NCI-H748 (cell line): ENCODE results near the gene FHOD3.
A peak's percentile ranks its signal among the peaks of the same experiment; 100 is the strongest.
"Not testable (repeated sequence)": the region's sequence is repeated elsewhere in the genome, so short reads cannot be mapped to it uniquely, and the experiment has no call there.

Experiments
- DNase-seq: peaks from one replicate; lab custom pipeline; 2025; ENCODE audit not compliant: unreplicated experiment; lab: John Stamatoyannopoulos, UW

Gene FHOD3

DNA sequence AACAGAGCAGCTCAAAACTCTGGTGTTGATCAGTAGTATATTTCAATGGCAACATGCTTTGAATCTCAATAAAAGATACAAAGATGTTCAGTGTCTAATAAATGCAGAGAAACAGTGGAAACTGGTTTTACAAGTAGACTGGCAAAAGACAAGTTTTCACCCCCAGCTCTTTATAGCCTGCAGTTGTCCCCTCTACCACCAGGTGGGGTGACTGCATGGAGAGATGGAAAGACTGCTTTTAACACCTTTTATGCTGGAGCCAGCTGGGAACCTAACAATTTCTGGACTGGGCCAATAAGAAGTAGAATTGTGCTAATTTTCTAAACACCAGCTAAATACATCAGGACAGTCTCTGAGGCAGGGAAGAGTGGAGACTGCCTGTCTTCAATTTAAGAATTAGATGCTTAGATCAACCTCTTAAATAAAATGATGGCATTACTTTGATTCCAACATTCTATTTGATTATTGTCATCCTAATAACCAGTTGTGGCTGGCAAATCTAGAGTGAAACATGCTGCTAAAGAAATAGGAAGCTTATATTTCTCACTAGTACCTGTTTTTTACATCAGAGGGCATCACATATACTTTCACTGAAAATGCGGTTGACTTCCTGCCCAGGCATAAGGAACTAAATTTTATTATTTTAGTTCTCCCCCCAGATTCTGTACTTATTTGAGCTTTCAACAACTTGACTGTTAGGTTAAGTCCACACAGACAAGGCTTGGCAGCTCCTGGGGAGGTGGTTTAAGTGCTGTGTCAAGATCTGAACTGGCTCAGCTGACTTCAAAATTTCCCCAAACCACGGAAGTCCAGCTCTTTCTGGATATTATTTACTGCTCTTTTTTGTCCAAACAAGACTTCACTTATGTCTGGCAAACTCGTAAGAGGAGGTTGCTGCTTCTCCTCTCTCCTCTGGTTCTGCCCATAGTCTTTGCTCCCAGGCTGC lies 390.8 kb downstream of the FHOD3 start:
- peak; percentile 67 for DNase-seq

DNA sequence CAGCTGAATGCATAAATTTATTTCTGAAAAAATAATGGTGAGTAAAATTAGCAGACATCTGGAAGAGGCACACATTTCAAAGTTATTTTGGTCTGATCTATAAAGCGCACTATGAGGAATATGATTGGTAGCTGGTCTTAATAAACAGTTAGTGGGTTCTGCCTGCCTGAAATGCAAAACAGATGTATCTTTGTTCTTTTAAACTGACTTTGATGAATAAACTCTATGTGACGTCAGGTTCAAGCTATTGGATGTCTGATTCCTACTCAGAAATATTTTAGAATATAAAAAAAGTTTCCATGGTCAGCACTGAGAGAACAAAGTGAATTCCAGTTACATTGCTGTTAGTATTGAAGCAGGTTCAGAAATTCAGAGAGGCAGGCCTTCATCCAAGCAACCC lies 394.9 kb downstream of the FHOD3 start:
- DNase-seq, result no peak

DNA sequence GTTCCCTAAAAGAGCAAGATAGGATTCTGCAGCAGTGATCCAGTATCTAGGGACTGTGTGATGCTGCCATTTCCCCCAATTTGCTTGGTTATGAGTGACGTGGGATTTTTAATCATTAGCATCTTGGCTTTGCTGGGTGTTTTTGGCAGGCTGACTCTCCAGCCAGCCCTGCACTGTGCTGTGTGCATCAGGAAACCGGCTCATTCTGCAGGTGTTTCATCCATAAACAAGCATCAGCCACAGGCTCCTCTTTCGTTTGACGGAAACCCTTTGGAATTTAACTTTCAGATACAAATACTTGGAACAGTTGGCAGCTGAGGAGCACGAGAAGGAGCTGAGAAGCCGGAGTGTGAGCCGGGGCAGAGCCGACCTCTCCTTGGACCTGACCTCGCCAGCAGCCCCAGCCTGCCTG lies 395.4 kb downstream of the FHOD3 start:
- DNase-seq, result no peak

DNA sequence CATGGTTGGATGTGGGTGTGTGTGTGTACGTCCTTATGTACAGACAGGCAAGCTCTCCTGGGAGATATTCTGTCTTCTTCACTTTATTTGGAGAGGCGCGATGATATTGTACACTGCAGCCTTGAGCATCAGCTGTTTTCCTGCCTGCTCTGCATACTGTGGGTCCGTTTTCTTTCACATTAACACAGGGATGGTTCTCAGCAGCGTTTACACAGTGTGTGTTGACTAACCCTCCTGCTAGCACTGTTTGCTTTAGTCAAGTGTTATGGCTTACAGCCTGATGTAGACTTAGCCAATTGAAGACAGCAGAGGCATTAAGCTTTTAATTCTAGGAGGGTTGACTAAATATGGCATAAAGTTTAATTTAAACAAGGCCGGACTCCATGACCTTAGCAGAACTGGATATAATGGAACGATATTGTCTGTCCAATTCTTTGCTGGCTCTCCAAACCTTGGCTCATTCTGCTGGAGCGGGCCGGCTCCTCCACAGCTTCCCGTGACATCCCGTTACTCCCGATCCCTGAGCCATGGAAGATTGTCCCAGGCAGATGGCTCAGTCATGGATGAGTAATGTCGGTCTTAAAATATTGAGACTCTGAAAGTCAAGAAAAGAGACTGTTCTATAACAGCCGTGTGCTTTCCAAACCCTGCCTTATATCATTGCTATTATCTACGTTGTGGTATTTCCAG lies 396.6 kb downstream of the FHOD3 start:
- DNase-seq, result peak; percentile 97

DNA sequence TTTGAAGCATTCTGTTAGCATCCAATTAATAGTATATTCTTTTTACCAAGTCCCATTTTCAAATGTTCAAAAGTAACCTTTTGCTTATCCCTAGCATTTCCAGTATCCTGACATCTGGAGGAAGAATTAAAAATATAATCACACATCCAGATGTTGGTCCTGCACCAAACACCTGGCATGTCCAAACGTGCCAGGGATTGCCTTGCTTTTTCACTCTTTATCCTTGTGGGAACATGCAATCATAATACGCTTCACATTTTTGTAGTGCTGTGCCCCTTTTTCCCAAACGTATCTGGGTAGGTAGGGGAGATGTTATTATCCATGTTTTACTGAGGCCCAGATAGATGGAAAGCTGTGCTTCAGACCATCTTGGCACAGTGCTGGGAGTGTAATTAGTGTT lies 398.3 kb downstream of the FHOD3 start:
- DNase-seq, result no peak

DNA sequence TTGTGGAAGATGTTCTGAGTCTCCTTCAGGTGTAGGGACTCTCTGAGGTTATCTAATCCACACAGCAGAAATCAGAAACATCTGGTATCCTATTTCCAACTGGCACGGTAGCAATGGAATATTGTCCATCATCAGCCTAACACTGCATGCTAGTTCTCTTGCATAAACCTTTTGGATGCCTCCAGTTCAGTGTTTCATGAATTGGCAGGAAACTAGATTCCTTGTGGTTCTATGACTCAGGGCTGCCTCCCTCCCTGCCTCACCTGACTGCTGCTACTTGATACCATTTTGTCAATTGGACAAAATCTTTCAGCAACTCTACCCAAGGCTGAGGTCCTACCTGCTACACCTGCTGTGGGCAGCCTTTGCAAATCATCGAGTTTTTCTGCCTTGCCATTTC lies 400.4 kb downstream of the FHOD3 start:
- DNase-seq, result no peak

DNA sequence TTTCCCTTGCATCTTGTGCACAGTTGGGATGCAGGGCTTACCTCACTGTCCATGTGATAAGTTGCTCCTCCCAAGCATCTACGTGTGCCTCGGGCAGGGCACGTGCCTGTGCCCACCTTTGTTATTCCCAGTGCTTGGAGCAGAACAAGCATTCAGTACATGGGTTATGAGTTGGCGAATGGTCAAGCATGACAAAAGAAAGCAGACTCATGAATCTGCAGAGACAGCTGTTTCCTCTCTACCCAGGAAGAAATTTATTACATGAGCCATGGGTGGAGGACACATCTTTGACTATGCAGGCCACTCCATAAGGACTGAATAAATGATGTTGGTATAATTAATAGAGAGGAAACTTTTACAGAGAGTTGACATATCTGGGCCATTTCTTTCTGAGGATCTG lies 403.4 kb downstream of the FHOD3 start:
- DNase-seq, result no peak

DNA sequence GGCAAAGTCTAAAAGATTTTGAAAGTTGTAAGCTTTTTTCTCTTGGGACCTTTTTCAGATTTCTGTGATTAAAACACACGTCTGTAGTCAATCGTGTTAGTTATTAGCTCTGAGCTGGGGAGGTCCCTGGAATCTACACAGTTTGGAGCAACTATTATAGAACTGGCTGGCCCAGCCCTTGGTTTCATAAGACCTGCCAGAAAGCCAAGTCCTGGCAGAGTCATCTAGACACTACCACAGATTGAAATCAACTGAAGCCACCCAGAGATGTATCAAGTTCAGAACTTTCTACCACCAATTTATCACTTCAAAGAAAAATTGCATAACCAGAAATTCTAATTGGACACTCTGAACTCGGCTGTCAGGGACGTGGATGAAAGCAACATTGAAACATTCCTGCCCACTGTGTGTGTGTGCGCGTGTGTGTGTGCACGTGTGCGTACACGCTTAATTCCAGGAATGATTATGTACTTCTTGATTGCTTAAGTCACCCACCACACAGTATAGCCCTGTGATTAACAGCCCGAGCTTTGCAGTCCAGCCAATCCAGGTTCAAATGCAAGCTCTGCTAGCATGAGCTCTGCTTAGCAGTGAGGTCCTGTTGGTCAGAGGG lies 405.0 kb downstream of the FHOD3 start:
- DNase-seq, result no peak

DNA sequence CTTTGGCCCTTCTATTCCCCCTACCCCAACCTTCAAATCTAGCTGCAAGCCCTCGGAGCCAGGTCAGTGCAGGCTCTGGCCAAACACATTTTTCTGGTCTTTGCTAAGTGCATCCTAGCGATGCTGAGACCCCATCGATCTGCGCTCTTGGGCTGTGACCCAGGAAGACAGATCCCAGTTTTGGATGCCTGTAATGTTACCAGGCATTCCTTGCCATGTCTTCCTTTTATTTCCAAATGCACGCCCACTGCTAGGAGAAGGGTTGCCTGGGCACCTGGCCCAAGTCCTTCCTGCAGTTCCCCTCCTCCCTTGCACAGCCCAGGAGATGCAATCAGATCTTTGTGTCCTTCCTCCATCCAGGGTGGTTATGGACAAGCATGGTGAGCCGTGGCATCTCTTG lies 406.6 kb downstream of the FHOD3 start:
- no peak for DNase-seq

DNA sequence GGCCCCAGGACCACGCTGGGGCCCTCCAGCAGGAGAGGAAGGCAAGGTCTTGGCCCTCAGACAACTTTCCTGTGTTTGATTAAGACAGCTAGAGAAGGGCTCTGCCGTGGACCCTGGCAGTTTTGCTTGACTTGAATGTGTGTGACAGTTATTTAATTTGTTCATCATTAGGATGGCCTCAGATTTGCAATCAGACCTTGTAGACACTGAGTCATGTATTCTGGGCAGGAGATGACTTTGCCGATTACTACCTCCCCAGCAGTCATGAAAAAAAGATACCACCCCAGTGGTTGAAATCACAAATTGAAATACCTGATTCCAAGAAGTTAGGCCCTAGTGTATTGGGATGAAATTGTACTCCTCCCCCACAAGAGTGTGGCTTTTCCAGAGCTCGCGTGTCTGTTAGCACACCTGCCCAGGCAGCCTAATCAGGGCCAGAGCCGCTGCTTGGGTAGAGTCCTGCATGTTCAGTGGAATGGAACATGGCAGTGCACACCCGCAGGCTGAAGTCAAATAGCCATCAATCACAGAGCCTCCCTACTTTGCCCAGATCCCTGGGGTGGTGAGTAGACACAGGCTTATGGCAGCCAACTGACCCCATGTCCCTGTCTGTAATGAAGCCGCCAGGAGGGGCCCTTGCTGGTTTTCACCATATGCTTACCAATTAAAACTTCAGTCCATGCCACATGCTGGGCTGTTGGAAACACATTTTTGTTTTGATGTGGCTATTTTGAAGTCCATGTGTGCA lies 408.8 kb downstream of the FHOD3 start:
- no peak for DNase-seq

DNA sequence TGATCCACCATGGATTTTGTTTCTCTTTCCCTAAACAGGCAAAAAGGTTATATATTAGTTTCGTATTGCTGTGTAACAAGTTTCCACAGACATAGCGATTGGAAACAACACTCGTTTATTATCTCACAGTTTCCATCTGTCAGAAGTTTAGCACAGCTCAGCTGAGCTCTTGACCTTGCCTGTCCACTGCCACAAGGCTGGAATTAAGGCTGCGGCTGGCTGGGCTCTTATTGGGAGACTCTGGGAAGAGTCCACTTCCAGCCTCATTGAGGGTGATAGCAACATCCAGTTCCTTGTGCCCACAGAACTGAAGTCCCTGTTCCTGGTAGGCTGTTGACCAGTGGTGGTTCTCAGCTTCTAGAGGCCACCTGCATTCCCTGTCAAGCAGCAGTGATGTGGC lies 410.9 kb downstream of the FHOD3 start:
- no peak for DNase-seq

DNA sequence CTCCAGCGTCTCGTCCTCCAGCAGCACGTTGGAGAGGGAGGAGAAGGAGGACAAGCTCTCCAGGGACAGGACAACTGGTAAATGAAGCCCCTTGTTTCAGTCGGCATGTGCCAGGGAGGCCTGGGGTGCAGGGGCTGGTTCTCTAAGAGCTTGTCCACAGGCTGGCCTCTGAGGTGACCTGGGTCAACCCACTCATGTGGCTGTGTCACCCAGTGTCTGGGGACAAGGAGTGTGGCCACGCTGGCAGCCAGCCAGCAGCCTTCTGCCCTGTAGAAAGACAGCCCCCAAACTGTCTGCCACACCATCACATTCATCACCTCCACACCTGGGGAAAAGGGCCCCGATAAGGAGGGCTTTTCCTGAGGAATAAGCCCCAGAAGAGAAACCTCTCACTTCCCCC lies 411.8 kb downstream of the FHOD3 start:
- DNase-seq, result no peak

DNA sequence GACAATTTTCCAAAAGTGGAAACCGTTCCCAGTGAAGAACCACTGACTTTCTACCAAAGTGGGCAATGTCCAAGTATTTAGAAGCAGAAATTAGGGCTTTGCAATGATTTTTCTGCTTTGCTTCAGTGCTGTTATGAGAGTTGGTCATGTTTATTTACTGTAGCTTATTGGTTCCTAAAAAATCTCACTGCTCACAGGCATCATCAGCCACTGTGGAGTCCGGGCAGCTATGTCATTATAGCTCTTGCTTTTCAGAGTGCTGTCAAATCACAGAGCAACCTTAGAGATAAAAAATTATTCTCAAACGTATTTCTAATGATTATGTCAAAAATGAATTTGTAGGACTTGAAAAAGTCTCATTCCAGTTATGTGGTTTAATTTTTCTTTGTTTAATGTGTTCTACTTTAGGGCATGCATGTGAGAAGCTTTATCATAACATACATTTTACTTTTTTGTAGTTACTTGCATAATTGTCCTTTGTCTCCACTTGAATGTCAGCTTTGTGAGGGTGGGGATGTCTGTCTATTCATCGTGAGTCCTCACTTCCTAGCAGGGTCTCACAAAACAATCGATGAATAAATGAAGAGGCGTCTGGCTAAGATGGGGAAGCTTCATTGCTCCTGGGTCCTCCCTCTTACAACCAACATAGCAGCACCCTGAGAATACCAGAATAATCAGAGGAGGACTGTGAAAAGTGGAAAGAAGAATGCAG lies 413.7 kb downstream of the FHOD3 start:
- no peak for DNase-seq

DNA sequence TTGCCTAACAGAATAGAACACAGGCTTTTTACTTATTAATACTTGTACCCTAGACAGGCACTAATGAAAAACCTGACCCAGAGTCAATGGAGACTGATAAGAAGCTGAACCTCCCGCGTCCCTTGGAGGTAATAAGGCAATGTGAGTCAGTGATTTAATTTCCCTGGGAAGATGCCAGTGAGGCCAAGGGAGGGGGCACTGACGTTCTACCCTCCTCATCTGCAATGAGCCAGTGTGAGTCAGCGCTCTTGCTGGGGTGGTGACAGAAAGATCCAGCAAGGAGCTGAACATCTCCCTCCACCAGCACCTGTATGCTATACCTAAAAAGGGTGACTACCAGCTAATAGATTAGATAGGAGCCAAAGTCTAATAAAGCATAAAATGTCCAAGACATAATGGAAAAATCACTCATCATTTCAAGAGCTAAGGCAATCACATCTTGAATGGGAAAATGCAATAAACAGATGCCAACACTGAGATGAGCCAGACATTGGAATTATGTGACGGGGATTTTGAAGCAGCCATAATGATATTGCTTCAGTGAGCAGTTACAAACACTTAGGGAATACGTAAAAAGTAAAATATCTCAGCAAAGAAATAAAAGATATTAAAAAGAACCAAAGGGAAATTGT lies 414.4 kb downstream of the FHOD3 start:
- DNase-seq, result no peak

DNA sequence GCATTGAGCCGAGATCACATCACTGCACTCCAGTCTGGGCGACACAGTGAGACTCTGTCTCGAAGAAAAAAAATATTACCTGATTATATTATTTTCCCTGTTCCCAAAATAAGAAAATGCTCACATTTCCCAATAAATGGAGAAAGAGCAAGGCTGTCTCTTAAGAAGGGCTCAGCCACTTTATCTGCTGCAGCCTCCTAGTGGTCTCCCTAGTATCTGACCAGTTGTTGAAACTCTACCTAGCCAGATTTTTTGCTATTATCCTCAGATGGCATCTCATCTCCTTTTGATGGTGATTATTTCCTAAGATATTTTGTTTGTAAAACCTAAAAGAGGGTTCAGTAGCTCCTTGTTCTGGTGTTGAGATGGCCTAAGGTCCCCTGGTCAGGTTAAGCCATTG lies 417.0 kb downstream of the FHOD3 start:
- DNase-seq, result no peak

DNA sequence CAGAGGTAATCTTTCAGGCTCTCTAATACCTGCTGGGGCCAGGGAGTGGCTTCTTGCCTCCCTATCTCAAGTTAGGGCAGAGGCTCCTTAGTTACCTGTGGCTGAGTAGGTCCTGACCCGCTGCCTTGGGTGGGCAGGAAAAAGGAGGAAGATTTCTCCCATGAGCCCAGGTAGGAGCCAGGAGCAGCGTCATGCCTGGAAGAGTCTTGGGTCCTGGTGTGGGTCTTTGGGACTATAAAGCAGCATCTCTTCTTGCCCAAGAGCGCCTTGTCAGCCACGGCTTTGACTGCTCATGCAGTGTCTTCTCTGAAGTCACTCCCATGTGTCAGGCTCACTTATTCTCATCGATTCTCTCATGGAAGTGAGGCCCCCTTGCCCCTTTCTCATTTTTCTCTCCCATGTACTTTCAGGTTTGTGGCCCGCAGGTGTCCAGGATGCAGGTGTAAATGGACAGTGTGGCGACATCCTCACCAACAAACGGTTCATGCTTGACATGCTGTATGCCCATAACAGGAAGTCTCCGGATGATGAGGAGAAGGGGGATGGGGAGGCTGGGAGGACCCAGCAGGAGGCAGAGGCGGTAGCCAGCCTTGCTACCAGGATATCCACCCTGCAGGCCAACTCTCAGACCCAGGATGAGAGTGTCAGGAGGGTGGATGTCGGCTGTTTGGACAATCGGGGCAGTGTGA lies 420.1 kb downstream of the FHOD3 start:
- no peak for DNase-seq

DNA sequence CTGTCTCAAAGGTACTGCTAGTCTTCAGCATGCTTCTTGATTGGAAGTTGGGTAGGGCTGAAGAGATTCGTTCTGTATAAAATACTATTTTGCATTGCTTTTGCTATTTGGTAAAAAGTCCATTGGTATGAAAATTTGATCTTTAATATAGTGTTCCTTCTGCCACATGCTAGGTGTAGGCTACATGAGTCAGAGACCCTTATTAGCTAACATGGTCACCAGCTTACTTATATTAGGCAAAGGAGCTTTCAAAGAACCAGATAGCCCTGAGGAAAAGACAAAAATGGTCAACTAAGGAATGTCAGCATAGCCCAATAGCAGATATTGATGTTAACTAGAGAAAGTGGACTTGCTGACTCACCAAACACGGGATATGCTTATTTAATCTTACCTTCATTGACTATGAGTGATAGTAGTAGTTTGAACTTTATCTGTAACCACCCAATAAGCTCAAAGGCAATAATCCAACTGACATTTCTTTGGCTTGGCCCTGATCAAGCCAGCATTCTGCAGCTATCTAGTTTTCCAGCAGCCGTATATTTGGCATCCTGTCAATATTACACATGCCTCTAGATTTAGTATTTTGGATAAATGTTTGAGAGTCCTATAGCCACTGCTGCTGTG lies 421.3 kb downstream of the FHOD3 start:
- DNase-seq, result no peak

DNA sequence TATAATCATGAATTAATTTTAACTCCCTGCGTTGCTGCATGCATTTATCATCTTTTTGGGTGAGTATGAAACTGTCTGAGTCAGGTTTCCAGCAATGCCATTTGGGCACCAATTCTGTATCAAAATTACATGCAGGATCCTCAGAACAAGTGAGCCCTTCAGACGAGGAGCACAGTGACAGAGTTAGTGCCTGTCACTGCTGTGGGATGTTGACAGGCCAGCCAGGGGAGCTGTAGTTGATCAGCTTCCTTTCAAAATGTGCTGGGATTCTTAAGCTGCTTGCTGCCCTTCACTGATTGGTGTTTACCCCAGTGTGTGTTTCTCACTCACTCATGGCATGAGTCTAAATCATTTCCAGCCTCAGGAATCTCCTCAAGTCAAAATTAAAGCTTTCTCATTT lies 422.1 kb downstream of the FHOD3 start:
- no peak for DNase-seq

DNA sequence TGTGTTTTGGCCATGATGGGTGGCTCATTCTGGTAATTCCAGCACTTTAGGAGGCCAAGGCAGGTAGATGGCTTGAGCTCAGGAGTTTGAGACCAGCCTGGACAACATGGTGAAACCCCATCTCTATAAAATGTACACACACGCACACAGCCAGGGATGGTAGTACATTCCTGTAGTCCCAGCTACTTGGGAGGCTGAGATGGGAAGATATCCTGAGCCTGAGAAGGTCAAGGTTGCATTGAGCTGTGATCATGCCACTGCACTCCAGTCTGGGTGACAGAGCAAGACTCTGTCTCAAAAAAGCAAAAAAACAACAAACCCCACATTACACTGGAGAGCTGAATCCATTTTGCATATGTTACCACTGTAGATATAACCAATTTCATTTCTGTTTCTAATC lies 423.8 kb downstream of the FHOD3 start:
- not testable (repeated sequence) for DNase-seq
